ENCODE results near the gene CRELD2. TPM values are rescaled to one million over a fixed set of nuclear protein-coding genes. Genes with fewer than 3 reads are reported as not detected.

CRELD2 gene
- total RNA-seq, result 22.1 TPM
- long read RNA-seq, transcript CRELD2-201 (10 exons, 1,357 nt), result major isoform, 50 of 75 reads
- long read RNA-seq, partial matches to known transcripts, result 1 of 75 reads
- long read RNA-seq, other reads (novel, unspliced or antisense), result 17 of 75 reads

GRCh38 chr22:49917974-49918910, at the start of gene CRELD2, which contains the start of gene ALG12:
Gene CRELD2 (plus strand): TSS chr22:49918634. CDS start chr22:49918770, 136 bp downstream.
Gene ALG12 (minus strand): TSS chr22:49918438. CDS start chr22:49913765, 4,673 bp downstream.
- intact Hi-C loops (cut with DNase I), result loop anchor here (10.0 kb wide), 1 partner anchor 133 kb away; no protein-coding TSS in a partner anchor
- DNase-seq (peak; percentile 99), ATAC-seq (ENCODE audit: poor library complexity) (peak; percentile 97)

GRCh38 chr22:49869086-49869830, 49.2 kb upstream of the CRELD2 start:
- intact Hi-C loops (cut with DNase I), result no loop called here
- DNase-seq (no peak), ATAC-seq (ENCODE audit: poor library complexity) (no peak)

- DNase-seq (no peak), ATAC-seq (ENCODE audit: poor library complexity) (no peak)
- intact Hi-C loops (cut with DNase I), result no loop called here
Measured at GRCh38 chr22:49869845-49870712, 48.4 kb upstream of the CRELD2 start.

- intact Hi-C loops (cut with DNase I), result no loop called here
- ATAC-seq (ENCODE audit: poor library complexity) (no peak), DNase-seq (no peak)
Measured at GRCh38 chr22:49871482-49871881, 47.0 kb upstream of the CRELD2 start.

- ATAC-seq (ENCODE audit: poor library complexity), result no peak
- no peak for DNase-seq
- intact Hi-C loops (cut with DNase I), result no loop called here
Measured at GRCh38 chr22:49872347-49872746, 46.1 kb upstream of the CRELD2 start.

GRCh38 chr22:49873228-49873940, 45.0 kb upstream of the CRELD2 start:
- intact Hi-C loops (cut with DNase I), result no loop called here
- DNase-seq (no peak), ATAC-seq (ENCODE audit: poor library complexity) (no peak)

GRCh38 chr22:49877642-49878041, 40.8 kb upstream of the CRELD2 start:
- ATAC-seq (ENCODE audit: poor library complexity) (no peak), DNase-seq (no peak)
- intact Hi-C loops (cut with DNase I), result no loop called here

GRCh38 chr22:49878206-49878605, 40.2 kb upstream of the CRELD2 start:
- intact Hi-C loops (cut with DNase I), result no loop called here
- no peak for DNase-seq
- no peak for ATAC-seq (ENCODE audit: poor library complexity)

GRCh38 chr22:49879871-49880270, 38.6 kb upstream of the CRELD2 start:
- DNase-seq, result no peak
- intact Hi-C loops (cut with DNase I), result no loop called here
- ATAC-seq (ENCODE audit: poor library complexity), result no peak

- no peak for DNase-seq
- intact Hi-C loops (cut with DNase I), result no loop called here
Measured at GRCh38 chr22:49880281-49880680, 38.2 kb upstream of the CRELD2 start.

GRCh38 chr22:49881856-49882255, 36.6 kb upstream of the CRELD2 start:
- no peak for DNase-seq
- ATAC-seq (ENCODE audit: poor library complexity), result no peak
- intact Hi-C loops (cut with DNase I), result no loop called here

More at GRCh38 chr22:49880281-49880680, 38.2 kb upstream of the CRELD2 start:
- no peak for ATAC-seq (ENCODE audit: poor library complexity)

GRCh38 chr22:49882519-49883293, 35.7 kb upstream of the CRELD2 start:
- peak; percentile 20 for ATAC-seq (ENCODE audit: poor library complexity)
- intact Hi-C loops (cut with DNase I), result no loop called here

GRCh38 chr22:49883294-49883640, 35.2 kb upstream of the CRELD2 start:
- ATAC-seq (ENCODE audit: poor library complexity), result no peak
- no peak for DNase-seq
- intact Hi-C loops (cut with DNase I), result no loop called here

More at GRCh38 chr22:49882519-49883293, 35.7 kb upstream of the CRELD2 start:
- no peak for DNase-seq

- intact Hi-C loops (cut with DNase I), result no loop called here
- DNase-seq (no peak), ATAC-seq (ENCODE audit: poor library complexity) (no peak)
Measured at GRCh38 chr22:49884075-49884474, 34.4 kb upstream of the CRELD2 start.

GRCh38 chr22:49884503-49885260, 33.8 kb upstream of the CRELD2 start:
- no peak for ATAC-seq (ENCODE audit: poor library complexity)
- intact Hi-C loops (cut with DNase I), result no loop called here
- no peak for DNase-seq

- DNase-seq (no peak), ATAC-seq (ENCODE audit: poor library complexity) (no peak)
- intact Hi-C loops (cut with DNase I), result no loop called here
Measured at GRCh38 chr22:49885281-49885680, 33.2 kb upstream of the CRELD2 start.
